OCI-LY1 (cell line): Measurements from ENCODE around the gene TTC9.

Source experiments
- H2AFZ ChIP-seq: fragments of 200-600 bp; sonication (generic), shearing (Covaris generic); 2 replicates; pipeline ENCODE4 v1.6.0; 2014; ENCODE audit warnings: antibody characterized with exemption, mild to moderate bottlenecking, low read length
- H3F3A ChIP-seq: fragments of 200-600 bp; sonication (generic), shearing (Covaris generic); 2 replicates; pipeline ENCODE4 v1.6.0; 2014; ENCODE audit warnings: mild to moderate bottlenecking, antibody characterized with exemption, low read length, moderate library complexity; ENCODE audit not compliant: insufficient read depth
- H3K27ac ChIP-seq: fragments of 200-600 bp; sonication (generic); 2 replicates; pipeline ENCODE4 v1.5.1; 2014; ENCODE audit warnings: low read length, mixed run types, mild to moderate bottlenecking, low read depth; ENCODE audit not compliant: poor library complexity, severe bottlenecking
- H3K27me3 ChIP-seq: fragments of 200-600 bp; sonication (generic); 2 replicates; pipeline ENCODE4 v1.6.0; 2014; ENCODE audit warnings: antibody characterized with exemption, mild to moderate bottlenecking, low read length, moderate library complexity; ENCODE audit not compliant: insufficient read depth
- H3K36me3 ChIP-seq: fragments of 200-600 bp; sonication (generic); 2 replicates; pipeline ENCODE4 v1.6.1; 2014; ENCODE audit warnings: mild to moderate bottlenecking, antibody characterized with exemption, low read length, moderate library complexity, mixed read lengths; ENCODE audit not compliant: insufficient read depth
- H3K4me1 ChIP-seq: fragments of 200-600 bp; sonication (generic); 2 replicates; pipeline ENCODE4 v1.5.1; 2014; ENCODE audit warnings: mild to moderate bottlenecking, low read length, moderate library complexity; ENCODE audit not compliant: insufficient read depth, severe bottlenecking
- H3K4me2 ChIP-seq: fragments of 200-600 bp; sonication (generic), shearing (Covaris generic); 2 replicates; pipeline ENCODE4 v1.6.1; 2014; ENCODE audit warnings: low read length
- H3K4me3 ChIP-seq: fragments of 200-600 bp; sonication (generic); 2 replicates; pipeline ENCODE4 v1.5.1; 2014; ENCODE audit warnings: low read length, low read depth, mild to moderate bottlenecking, mixed read lengths; ENCODE audit not compliant: poor library complexity, severe bottlenecking
- H3K79me2 ChIP-seq: fragments of 200-600 bp; shearing (Covaris generic); 2 replicates; pipeline ENCODE4 v1.6.1; 2016; ENCODE audit warnings: mixed run types, low read length, mixed read lengths; ENCODE audit not compliant: insufficient read depth
- H3K9ac ChIP-seq: fragments of 200-600 bp; sonication (generic), shearing (Covaris generic); 2 replicates; pipeline ENCODE4 v1.6.1; 2014; ENCODE audit warnings: mild to moderate bottlenecking, low read length, mixed read lengths
- H3K9me2 ChIP-seq: fragments of 200-600 bp; sonication (generic), shearing (Covaris generic); 2 replicates; pipeline ENCODE4 v1.6.1; 2014; ENCODE audit warnings: low read depth, mild to moderate bottlenecking, low read length, mixed read lengths
- H3K9me3 ChIP-seq: fragments of 200-600 bp; shearing (Covaris generic); 2 replicates; pipeline ENCODE4 v1.6.1; 2014; ENCODE audit warnings: low read length, mixed read lengths
- H4K20me1 ChIP-seq: fragments of 200-600 bp; sonication (generic), shearing (Covaris generic); 2 replicates; pipeline ENCODE4 v1.6.0; 2016; ENCODE audit warnings: mild to moderate bottlenecking, low read length; ENCODE audit not compliant: insufficient read depth
- CTCF ChIP-seq: fragments of 200-600 bp; sonication (generic), shearing (Covaris generic); IDR thresholded peaks from 2 replicates; pipeline ENCODE4 v1.5.1; 2017; ENCODE audit warnings: mild to moderate bottlenecking, antibody characterized with exemption, low read length, moderate library complexity, mixed read lengths
- EZH2 ChIP-seq: fragments of 200-600 bp; sonication (generic), shearing (Covaris generic); IDR thresholded peaks from 2 replicates; pipeline ENCODE4 v1.8.0; 2017; ENCODE audit warnings: borderline replicate concordance, mixed run types, mild to moderate bottlenecking, antibody characterized with exemption, low read length, moderate library complexity, mixed read lengths

Gene TTC9

GRCh38 chr14:70685474-70686197 is 43.9 kb downstream of the TTC9 start:
- H3K27ac ChIP-seq: no peak overlapping the region
- TF ChIP-seq CTCF: no peak
- no peak for TF ChIP-seq EZH2
- H3K9me2 ChIP-seq: no peaks in the 10 kb centered on the region
- H3K79me2 ChIP-seq: no peaks in the 10 kb centered on the region
- no peaks in the 10 kb centered on the region for H3K36me3 ChIP-seq
- H3K27me3 ChIP-seq: no peaks in the 10 kb centered on the region
- no peaks in the 10 kb centered on the region for H3K4me1 ChIP-seq
- H3K9ac ChIP-seq: no peak overlapping the region
- no peaks in the 10 kb centered on the region for H3K9me3 ChIP-seq
- H3K4me2 ChIP-seq: no peak overlapping the region
- no peaks in the 10 kb centered on the region for H3F3A ChIP-seq
- H3K4me3 ChIP-seq: no peak overlapping the region
- no peaks in the 10 kb centered on the region for H4K20me1 ChIP-seq
- H2AFZ ChIP-seq: no peak overlapping the region

GRCh38 chr14:70692210-70692609 is 50.5 kb downstream of the TTC9 start:
- Histone ChIP-seq H3K9me2 (no peaks in the 10 kb centered on the region), H3K36me3 (no peaks in the 10 kb centered on the region), H3F3A (no peaks in the 10 kb centered on the region), H2AFZ (no peak overlapping the region), H4K20me1 (no peaks in the 10 kb centered on the region), H3K79me2 (no peaks in the 10 kb centered on the region), H3K27ac (no peak overlapping the region), H3K9me3 (no peaks in the 10 kb centered on the region), H3K4me3 (no peak overlapping the region), H3K4me2 (no peak overlapping the region), H3K9ac (no peak overlapping the region), H3K27me3 (no peaks in the 10 kb centered on the region), H3K4me1 (peaks cover 6% of the 10 kb centered on the region)
- TF ChIP-seq EZH2 (no peak), CTCF (no peak)

- no peak overlapping the region for H3K4me3 ChIP-seq
- TF ChIP-seq CTCF: no peak
- TF ChIP-seq EZH2: no peak
These were observed 54.3 kb downstream of the TTC9 start for GRCh38 chr14:70696026-70696425.

More at GRCh38 chr14:70696026-70696425, 54.3 kb downstream of the TTC9 start:
- H3K36me3 ChIP-seq: no peaks in the 10 kb centered on the region
- H3K9me2 ChIP-seq: no peaks in the 10 kb centered on the region
- no peaks in the 10 kb centered on the region for H3K27me3 ChIP-seq
- H3K4me1 ChIP-seq: peaks cover 6% of the 10 kb centered on the region
- H3K9me3 ChIP-seq: no peaks in the 10 kb centered on the region
- no peak overlapping the region for H3K9ac ChIP-seq
- H3K79me2 ChIP-seq: no peaks in the 10 kb centered on the region
- H4K20me1 ChIP-seq: no peaks in the 10 kb centered on the region
- H2AFZ ChIP-seq: no peak overlapping the region
- H3K4me2 ChIP-seq: no peak overlapping the region
- H3F3A ChIP-seq: no peaks in the 10 kb centered on the region
- no peak overlapping the region for H3K27ac ChIP-seq
